ENCODE data around the gene GRID2. TPM values are rescaled to one million over a fixed set of nuclear protein-coding genes. Genes with fewer than 3 reads are reported as not detected.
"Not testable (repeated sequence)": the region's sequence is repeated elsewhere in the genome, so short reads cannot be mapped to it uniquely, and the experiment has no call there.

The GRID2 gene
- total RNA-seq, 1 experiment from 2014 or later, result not detected

DNA sequence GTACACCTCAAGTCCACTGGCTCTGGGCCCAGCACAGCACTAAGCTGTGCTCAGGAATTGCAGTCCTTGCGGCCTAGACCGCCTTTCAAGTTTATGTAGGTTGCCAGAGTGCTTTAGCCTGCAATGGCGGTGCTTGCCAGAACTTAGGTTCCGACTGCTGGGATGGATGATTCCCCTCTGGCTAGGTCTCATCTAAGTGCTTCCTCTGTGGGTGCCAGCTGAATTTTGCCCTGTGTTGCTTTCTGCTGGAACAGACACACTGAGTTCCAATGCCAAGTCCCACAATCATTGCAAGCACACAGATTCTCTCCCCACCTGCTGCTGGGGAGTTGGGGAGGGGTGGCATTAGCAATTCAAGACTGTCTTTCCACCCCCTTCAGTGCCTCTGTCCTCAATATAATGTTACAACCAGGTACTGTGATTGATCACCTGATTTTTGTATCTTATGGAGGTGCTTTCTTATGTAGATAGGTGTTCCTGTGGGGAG is 129.5 kb downstream of the GRID2 start:
- Histone ChIP-seq H3K36me3 (ENCODE audit: control insufficient read depth, insufficient read depth, low read length) (no peaks in the 10 kb centered on the region), H3K4me3 (ENCODE audit: low read depth, low read length) (no peak overlapping the region), H3K9me3 (no peaks in the 10 kb centered on the region), H3K27me3 (replicated peaks; ENCODE audit: control insufficient read depth, insufficient read depth, low read length) (no peaks in the 10 kb centered on the region), H3K4me1 (no peaks in the 10 kb centered on the region)
- POLR2A ChIA-PET, result no interaction called here
- Mint-ChIP-seq H3K4me1 (ENCODE audit: low read depth, unreplicated experiment) (no peaks in the 10 kb centered on the region), H3K4me3 (ENCODE audit: unreplicated experiment) (no peak overlapping the region), H3K36me3 (ENCODE audit: insufficient read depth, unreplicated experiment) (no peaks in the 10 kb centered on the region), H3K9me3 (ENCODE audit: unreplicated experiment) (no peaks in the 10 kb centered on the region), H3K27ac (ENCODE audit: unreplicated experiment) (no peak overlapping the region), H3K27me3 (ENCODE audit: insufficient read depth, unreplicated experiment) (no peaks in the 10 kb centered on the region)
- CTCF ChIA-PET, result no interaction called here
- intact Hi-C loops (cut with micrococcal nuclease; ENCODE audit: unreplicated experiment), result no loop called here
- TF ChIP-seq, protein P1, sequence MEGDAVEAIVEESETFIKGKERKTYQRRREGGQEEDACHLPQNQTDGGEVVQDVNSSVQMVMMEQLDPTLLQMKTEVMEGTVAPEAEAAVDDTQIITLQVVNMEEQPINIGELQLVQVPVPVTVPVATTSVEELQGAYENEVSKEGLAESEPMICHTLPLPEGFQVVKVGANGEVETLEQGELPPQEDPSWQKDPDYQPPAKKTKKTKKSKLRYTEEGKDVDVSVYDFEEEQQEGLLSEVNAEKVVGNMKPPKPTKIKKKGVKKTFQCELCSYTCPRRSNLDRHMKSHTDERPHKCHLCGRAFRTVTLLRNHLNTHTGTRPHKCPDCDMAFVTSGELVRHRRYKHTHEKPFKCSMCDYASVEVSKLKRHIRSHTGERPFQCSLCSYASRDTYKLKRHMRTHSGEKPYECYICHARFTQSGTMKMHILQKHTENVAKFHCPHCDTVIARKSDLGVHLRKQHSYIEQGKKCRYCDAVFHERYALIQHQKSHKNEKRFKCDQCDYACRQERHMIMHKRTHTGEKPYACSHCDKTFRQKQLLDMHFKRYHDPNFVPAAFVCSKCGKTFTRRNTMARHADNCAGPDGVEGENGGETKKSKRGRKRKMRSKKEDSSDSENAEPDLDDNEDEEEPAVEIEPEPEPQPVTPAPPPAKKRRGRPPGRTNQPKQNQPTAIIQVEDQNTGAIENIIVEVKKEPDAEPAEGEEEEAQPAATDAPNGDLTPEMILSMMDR (IDR thresholded peaks at IDR 0.05; ENCODE audit: insufficient read depth in 1 of 2, low read depth in 1 of 2, low read length in 1 of 2, severe bottlenecking in 1 of 2, unreplicated experiment in 1 of 2), result no peak
- BruUV-seq (replicated peaks), result no TSS peak
- DNase-seq, result no peak

DNA sequence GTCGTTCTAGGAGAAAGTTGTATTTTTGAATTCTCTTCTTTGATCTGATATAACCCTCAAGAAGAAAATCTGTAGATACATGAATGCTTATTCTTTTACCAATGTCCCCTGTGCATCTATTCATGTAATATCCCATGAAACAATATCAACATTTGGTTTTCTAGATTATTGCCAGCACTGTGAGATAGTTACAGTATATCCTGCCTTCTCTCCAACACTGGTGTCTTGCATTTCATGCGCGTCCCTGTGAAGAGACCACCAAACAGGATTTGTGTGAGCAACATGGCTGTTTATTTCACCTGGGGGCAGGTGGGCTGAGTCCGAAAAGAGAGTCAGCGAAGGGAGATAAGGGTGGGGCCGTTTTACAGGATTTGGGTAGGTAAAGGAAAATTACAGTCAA is 135.0 kb downstream of the GRID2 start:
- POLR2A ChIA-PET; H3K27me3 ChIP-seq (replicated peaks; ENCODE audit: control insufficient read depth, insufficient read depth, low read length); H3K36me3 Mint-ChIP-seq (ENCODE audit: insufficient read depth, unreplicated experiment); BruUV-seq (replicated peaks); H3K4me3 Mint-ChIP-seq (ENCODE audit: unreplicated experiment); H3K4me3 ChIP-seq (ENCODE audit: low read depth, low read length); H3K27me3 Mint-ChIP-seq (ENCODE audit: insufficient read depth, unreplicated experiment); H3K36me3 ChIP-seq (ENCODE audit: control insufficient read depth, insufficient read depth, low read length); H3K4me1 ChIP-seq; H3K9me3 Mint-ChIP-seq (ENCODE audit: unreplicated experiment); H3K27ac Mint-ChIP-seq (ENCODE audit: unreplicated experiment); H3K4me1 Mint-ChIP-seq (ENCODE audit: low read depth, unreplicated experiment); intact Hi-C loops (cut with micrococcal nuclease; ENCODE audit: unreplicated experiment); CTCF ChIA-PET; DNase-seq; H3K9me3 ChIP-seq: not testable (repeated sequence)

GRCh38 chr4:92442131-92442530 is 138.4 kb downstream of the GRID2 start:
- H3K27me3 Mint-ChIP-seq (ENCODE audit: insufficient read depth, unreplicated experiment); DNase-seq; H3K36me3 Mint-ChIP-seq (ENCODE audit: insufficient read depth, unreplicated experiment); BruUV-seq (replicated peaks); H3K36me3 ChIP-seq (ENCODE audit: control insufficient read depth, insufficient read depth, low read length); H3K9me3 Mint-ChIP-seq (ENCODE audit: unreplicated experiment); H3K4me1 ChIP-seq; H3K27me3 ChIP-seq (replicated peaks; ENCODE audit: control insufficient read depth, insufficient read depth, low read length); H3K4me3 Mint-ChIP-seq (ENCODE audit: unreplicated experiment); CTCF ChIA-PET; POLR2A ChIA-PET; intact Hi-C loops (cut with micrococcal nuclease; ENCODE audit: unreplicated experiment); H3K27ac Mint-ChIP-seq (ENCODE audit: unreplicated experiment); H3K9me3 ChIP-seq; H3K4me1 Mint-ChIP-seq (ENCODE audit: low read depth, unreplicated experiment); H3K4me3 ChIP-seq (ENCODE audit: low read depth, low read length): not testable (repeated sequence)

GRCh38 chr4:92444143-92444843 is 140.5 kb downstream of the GRID2 start:
- H3K27ac Mint-ChIP-seq (ENCODE audit: unreplicated experiment); H3K4me3 ChIP-seq (ENCODE audit: low read depth, low read length); POLR2A ChIA-PET; H3K4me1 Mint-ChIP-seq (ENCODE audit: low read depth, unreplicated experiment); intact Hi-C loops (cut with micrococcal nuclease; ENCODE audit: unreplicated experiment); H3K4me1 ChIP-seq; H3K36me3 Mint-ChIP-seq (ENCODE audit: insufficient read depth, unreplicated experiment); CTCF ChIA-PET; H3K4me3 Mint-ChIP-seq (ENCODE audit: unreplicated experiment); BruUV-seq (replicated peaks); H3K9me3 Mint-ChIP-seq (ENCODE audit: unreplicated experiment); H3K27me3 Mint-ChIP-seq (ENCODE audit: insufficient read depth, unreplicated experiment); H3K36me3 ChIP-seq (ENCODE audit: control insufficient read depth, insufficient read depth, low read length); H3K9me3 ChIP-seq; DNase-seq; H3K27me3 ChIP-seq (replicated peaks; ENCODE audit: control insufficient read depth, insufficient read depth, low read length): not testable (repeated sequence)
